ENCODE results near the gene CDH13.
A peak's percentile ranks its signal among the peaks of the same experiment; 100 is the strongest.

CDH13 gene

DNA sequence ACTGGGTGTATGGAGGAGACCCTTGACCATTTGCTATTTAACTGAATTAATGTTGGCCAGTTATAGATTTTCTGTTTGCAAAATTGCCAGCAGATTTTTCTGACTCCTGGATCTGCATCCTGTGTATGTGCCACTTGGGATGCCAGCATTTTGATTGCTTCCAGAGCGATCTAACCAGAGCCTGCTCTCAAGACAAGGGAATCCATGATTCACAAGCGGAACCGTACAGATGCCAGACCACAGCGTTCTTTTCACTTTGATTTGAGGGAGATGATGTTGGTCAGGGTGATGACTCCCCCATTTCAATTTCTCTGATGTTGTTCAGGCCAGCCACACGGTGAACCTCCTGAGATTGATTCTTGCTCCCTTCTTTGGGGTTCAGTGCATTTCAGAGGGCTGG, 228.7 kb downstream of the CDH13 start:
- no peak for DNase-seq

DNA sequence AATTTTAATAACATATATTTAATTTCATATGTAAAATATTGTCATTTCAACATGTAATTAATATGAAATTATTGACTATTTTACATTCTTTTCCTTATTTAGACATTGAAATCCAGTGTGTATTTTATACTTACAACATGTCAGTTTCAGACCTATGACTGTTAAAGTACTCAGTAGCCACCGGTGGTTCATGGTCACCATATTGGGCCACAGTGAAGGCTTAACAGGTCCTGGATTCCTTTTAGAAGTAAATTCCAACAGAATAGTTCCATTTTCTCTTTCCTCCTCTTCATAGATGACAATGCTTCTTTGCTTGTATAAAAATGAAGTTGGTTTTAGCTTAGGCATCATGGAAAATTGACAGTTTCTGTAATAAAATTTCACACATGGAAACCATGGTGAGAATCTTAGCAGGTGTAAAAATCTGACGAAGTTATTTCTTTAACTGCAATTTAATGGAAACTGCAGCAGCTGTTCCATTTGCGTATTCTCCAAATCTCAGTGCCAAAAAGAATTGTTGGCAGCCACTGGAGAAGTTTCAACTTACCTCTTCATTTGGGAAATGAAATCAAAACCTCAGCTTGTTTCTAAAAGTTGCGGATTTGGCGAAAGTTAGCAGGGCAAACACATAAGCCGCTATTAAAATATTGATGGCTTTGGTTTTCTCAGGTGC, 231.1 kb downstream of the CDH13 start:
- no peak for DNase-seq

GRCh38 chr16:82859662-82860061, 232.9 kb downstream of the CDH13 start:
- no peak for DNase-seq

DNA sequence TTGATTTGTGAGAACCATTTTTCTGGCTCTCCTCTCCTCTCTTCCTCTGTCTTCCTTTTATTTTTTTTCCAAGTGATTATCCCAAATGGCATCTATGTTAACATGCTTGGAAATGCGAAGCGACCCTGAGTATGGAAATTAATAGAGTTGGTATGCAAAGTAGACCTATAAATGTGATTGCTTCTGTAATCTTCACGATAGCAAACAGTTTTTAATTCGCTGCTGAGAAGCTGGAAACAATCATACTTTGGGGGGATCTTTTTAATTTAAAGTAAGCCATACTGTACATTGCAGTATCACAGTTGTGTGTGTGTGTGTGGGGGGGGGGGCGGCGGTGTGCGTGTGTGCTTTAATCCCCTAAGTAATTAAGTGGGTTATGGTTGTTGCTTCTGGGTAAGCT, 233.3 kb downstream of the CDH13 start:
- DNase-seq = no peak

- no peak for DNase-seq
These were observed 235.3 kb downstream of the CDH13 start for GRCh38 chr16:82862057-82862456.

GRCh38 chr16:82864332-82865040, 237.7 kb downstream of the CDH13 start:
- DNase-seq = no peak

DNA sequence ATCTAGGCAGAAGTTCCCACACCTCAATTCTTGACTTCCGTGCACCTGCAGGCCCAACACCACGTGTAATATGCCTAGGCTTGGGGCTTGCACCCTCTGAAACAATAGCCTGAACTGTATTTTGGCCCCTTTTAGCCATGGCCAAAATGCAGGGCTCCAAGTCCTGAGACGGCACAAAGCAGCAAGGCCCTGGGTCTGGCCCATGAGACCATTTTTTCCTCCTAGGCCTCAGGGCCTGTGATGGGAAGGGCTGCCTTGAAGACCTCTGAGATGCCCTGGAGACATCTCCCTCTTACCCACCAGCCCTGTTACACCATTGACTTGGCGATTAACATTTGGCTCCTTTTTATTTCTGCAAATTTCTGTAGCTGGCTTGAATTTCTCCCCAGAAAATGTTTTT, 238.6 kb downstream of the CDH13 start:
- DNase-seq = no peak

DNA sequence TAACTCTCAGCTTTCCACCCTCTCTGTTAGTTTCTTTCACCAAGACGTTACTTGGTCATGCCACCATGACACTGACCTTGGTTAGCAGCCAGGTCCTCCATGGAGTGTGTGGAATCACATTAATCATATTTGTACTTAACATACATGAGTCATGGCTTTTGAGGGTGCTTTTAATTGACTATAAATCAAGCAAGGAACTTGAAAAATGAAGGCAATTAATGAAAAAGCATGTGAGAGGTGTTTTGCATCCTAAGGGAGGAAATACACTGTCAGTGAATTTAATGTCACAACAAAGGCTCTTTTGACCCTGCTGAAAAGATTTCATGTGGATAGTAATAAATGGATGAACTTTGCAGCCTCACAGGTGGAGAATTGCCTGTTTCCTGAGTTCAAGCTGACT, 240.7 kb downstream of the CDH13 start:
- DNase-seq = no peak

- DNase-seq = no peak
These were observed 247.5 kb downstream of the CDH13 start for GRCh38 chr16:82874271-82874670.

- no peak for DNase-seq
These were observed 247.9 kb downstream of the CDH13 start for GRCh38 chr16:82874672-82875071.

- no peak for DNase-seq
These were observed 250.2 kb downstream of the CDH13 start for GRCh38 chr16:82876951-82877350.

DNA sequence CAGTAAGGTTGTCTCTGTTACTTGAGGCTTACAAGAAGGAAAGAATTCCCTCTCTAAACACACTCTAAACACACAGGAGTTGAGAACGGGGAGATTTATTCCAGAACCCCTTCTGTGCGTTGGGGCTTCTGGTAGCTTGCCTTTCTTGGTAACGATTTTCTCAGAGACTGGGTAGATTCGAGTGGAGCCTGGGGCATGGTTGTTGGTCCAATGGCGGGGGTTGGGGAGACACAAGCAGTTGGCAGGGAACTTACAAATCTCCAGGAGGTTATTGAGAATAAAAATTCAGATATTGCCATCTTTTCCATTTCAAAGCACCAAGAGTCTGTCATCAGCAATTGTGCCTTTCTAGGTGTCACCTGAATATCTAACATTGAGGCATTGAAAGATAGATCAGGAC, 251.7 kb downstream of the CDH13 start:
- no peak for DNase-seq

DNA sequence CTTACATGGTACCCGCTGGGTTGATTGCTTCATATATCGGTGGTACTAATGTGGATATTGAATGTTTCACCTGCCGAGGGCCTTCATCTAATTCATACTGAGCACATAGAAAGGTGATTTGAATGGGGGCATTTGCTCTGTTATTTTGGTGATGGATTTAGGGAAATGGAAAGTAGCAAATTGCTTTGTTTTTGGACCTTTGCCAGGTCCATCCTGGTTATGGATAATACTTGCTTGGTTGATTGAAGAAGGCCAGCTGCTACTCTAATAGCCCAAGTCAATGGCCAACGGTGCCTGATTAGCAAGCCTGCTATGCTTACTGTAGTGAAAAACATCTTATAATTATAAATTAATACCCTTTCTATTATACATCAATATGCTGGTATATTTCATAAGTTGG, 253.6 kb downstream of the CDH13 start:
- peak; percentile 4 for DNase-seq

GRCh38 chr16:82881516-82881915, 254.7 kb downstream of the CDH13 start:
- DNase-seq = no peak

DNA sequence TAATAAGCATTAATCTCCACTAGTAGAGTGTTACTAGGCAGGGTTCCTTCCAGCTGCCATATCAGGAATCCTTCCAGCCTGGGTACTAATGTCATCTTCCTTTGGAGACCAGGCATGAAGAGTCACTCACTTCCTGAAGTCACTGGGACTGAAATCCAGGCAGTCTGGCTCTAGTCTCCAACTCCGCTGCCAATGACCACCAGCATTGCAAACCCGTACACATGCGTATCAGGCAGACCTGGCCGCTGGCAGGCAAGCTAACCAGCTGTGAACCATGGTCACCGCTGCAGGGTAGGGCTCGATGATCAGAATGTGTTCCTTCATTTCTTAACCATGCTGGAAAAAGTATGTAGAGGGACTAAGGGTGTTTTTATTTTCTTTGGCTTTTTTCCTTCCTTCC, 255.5 kb downstream of the CDH13 start:
- DNase-seq = no peak

- no peak for DNase-seq
These were observed 256.4 kb downstream of the CDH13 start for GRCh38 chr16:82882982-82883835.

GRCh38 chr16:82884320-82884898, 257.6 kb downstream of the CDH13 start:
- DNase-seq = no peak

GRCh38 chr16:82886146-82886545, 259.4 kb downstream of the CDH13 start:
- DNase-seq = no peak

DNA sequence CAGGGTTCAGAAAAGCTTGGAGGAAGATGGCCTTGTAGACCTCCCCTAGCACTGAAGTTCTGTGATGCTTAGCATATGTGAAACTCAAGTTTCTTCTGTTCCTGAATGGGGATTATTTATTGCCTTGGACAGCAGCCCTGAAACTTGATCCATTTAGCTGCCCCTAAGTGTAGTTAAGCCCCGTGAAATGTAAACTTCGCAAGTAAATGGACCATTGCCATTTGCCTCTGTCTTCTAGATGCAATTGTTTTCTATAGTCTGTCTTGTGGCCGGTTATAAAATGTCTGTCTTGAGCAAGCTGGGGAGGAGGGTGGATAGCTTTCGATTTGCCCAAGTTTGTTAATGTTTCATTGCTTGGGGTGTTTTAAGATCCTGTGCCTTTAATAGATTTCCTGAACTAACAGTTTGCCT, 261.8 kb downstream of the CDH13 start:
- no peak for DNase-seq

DNA sequence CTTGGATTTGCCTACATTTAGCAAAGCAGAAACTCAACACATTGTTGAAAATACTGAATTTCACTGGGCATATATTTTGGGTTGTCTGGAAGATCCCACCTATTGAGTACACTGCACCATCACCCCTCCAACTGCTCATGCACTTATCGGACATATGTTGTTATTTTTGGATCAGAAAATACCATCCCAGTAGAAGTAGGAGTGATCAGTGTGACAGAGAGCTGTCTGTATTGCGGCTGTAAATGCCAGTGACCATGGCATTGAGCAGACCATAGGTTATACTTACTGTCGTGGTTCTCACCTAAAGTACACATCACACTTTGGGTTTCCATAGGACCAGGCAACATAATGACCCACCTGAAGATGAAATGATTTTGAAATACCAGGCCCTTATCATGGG, 264.7 kb downstream of the CDH13 start:
- DNase-seq = no peak

DNA sequence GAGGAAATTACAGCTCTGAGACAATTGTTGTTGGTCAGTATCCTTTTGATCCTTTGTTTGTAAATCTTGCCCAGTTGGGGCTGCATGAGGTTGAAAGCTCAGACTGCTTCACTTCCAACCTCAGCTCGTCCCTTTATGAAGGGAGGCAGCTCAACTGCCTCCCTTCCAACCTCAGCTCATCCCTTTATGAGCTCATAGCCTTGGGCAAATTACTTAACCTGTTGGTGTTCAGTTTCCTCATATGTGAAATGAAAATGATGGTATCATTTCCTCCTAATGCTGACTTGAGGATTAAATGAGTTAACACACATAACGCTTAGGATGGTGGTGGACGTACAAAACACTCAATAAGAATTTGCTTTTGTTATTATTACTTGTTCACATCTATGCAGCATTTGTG, 265.1 kb downstream of the CDH13 start:
- no peak for DNase-seq

DNA sequence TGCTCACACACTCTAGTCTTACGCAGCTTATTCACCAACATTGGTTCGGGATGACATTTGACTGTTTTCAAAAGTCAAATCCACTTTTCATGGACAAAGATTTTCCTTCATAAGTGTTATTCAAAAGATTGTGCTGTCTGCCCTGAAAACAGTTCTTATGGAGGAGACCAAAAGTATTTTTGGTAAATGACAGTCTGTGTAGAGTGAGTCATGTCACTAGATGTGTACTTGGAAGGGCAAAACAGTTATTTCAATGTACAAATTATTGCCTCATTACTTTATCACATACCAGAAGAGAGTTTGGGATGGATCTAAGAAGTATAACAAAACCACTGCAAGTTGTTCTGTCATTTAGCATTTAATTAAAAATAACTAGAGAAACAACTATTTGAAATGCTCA, 265.6 kb downstream of the CDH13 start:
- no peak for DNase-seq

GRCh38 chr16:82895843-82896242, 269.1 kb downstream of the CDH13 start:
- no peak for DNase-seq

DNA sequence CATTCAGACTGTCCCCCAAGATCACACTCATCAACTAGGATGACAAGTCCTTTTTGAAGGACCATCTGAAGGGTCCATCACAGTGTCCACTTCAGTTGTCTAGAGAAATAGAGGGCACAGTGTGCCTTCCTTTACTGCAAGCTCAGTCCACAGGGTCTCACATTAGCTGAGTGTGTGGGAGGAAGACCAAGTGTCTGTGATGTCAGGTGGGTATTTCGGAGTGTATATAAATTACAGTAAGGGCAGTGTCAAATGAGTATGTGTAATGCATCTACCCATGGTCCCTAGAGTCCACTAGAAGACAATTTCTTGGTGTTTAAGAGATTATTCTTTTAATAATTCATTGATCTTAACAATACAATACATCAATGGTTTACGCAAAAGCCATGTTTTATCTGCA, 272.2 kb downstream of the CDH13 start:
- no peak for DNase-seq
